PC-3 (cell line): Measurements from ENCODE around the gene ACAP3.

ENCODE experiments used
- EZH2 ChIP-seq: fragments of 300-600 bp; sonication (generic); IDR thresholded peaks from one replicate; pipeline ENCODE4 v1.6.1; 2017; ENCODE audit warnings: antibody characterized with exemption, mild to moderate bottlenecking, low read length; ENCODE audit not compliant: unreplicated experiment
- TF ChIP-seq, protein P1 (sequence below): fragments of 300-600 bp; sonication (generic); conservative IDR thresholded peaks from 2 replicates; pipeline ENCODE4 v1.5.1; 2017; ENCODE audit warnings: antibody characterized with exemption, low read depth, mild to moderate bottlenecking, low read length

DNA sequence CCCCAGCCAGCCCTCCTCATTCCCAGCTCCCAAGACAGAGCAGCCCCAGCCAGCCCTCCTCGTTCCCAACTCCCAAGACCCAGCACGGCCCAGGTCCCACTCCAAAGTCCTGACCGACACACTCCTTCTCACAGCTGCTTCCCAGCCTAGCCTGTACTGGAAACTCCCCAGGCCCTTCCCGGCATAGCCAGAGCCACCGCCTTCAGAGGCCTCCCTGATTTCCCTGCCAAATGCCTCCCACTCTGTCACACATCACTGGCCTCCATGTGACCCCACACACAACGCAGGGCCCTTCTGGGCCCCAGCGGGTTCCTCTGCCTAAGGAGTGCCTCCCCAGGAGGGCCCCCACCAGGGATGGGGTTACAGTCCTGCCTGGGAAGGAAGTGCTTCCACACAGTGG, 36.9 kb downstream of the ACAP3 start:
- TF ChIP-seq, protein P1, sequence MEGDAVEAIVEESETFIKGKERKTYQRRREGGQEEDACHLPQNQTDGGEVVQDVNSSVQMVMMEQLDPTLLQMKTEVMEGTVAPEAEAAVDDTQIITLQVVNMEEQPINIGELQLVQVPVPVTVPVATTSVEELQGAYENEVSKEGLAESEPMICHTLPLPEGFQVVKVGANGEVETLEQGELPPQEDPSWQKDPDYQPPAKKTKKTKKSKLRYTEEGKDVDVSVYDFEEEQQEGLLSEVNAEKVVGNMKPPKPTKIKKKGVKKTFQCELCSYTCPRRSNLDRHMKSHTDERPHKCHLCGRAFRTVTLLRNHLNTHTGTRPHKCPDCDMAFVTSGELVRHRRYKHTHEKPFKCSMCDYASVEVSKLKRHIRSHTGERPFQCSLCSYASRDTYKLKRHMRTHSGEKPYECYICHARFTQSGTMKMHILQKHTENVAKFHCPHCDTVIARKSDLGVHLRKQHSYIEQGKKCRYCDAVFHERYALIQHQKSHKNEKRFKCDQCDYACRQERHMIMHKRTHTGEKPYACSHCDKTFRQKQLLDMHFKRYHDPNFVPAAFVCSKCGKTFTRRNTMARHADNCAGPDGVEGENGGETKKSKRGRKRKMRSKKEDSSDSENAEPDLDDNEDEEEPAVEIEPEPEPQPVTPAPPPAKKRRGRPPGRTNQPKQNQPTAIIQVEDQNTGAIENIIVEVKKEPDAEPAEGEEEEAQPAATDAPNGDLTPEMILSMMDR: no peak
- no peak for TF ChIP-seq EZH2
